PFSK-1 (cell line): ENCODE results near the gene FOXN3.

Source experiments
- FOXP2 ChIP-seq: optimal IDR thresholded peaks from 2 replicates; pipeline ENCODE3; 2011; ENCODE audit warnings: borderline replicate concordance, control low read depth, inconsistent platforms; ENCODE audit not compliant: insufficient read depth; ENCODE audit errors: extremely low read length, extremely low read depth
- POLR2AphosphoS5 ChIP-seq: IDR thresholded peaks from 2 replicates; pipeline ENCODE4 v1.6.1; 2012; ENCODE audit warnings: low read depth, mild to moderate bottlenecking, control low read depth, low read length, moderate library complexity
- REST ChIP-seq, 2 experiments: IDR thresholded peaks; 2 replicates each; pipeline versions ENCODE4 v1.6.1 to v1.8.0; 2011 to 2012; ENCODE audit warnings: low read depth in 2 of 2, low read length in 2 of 2, control low read depth in 1 of 2, inconsistent platforms in 1 of 2, mild to moderate bottlenecking in 1 of 2, moderate library complexity in 1 of 2; ENCODE audit not compliant: insufficient read depth in 1 of 2
- SIN3A ChIP-seq: IDR thresholded peaks from 2 replicates; pipeline ENCODE4 v1.6.1; 2012; ENCODE audit warnings: mild to moderate bottlenecking, low read length, moderate library complexity, borderline replicate concordance; ENCODE audit not compliant: insufficient read depth
- TAF1 ChIP-seq: IDR thresholded peaks from 2 replicates; pipeline ENCODE4 v1.6.1; 2012; ENCODE audit warnings: low read length, control low read depth, borderline replicate concordance; ENCODE audit not compliant: insufficient read depth

FOXN3 gene

DNA sequence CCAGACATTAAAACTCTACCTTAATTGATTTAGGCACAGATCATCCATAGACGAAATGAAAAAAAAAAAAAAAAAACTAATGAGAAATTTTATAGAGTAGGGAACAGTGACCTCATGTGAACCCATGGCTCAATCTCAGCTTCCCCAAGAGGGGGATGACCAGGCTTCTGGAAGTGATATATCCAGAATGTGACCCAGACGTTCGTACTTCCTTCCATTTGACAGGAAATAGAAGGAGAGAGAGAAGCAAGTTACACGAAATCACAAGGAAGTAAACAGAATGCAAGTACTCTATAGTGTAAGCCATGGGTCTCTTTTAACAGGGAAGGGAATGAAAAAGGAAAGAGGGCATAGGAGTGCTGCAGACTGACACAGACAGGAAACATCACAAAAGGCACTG, 10.1 kb downstream of the FOXN3 start:
- TF ChIP-seq REST (IDR thresholded peaks at IDR 0.05; ENCODE audit: insufficient read depth in 1 of 2, low read depth in 2 of 2, low read length in 2 of 2): no peak
- TF ChIP-seq POLR2AphosphoS5: no peak
- TF ChIP-seq FOXP2: no peak
- TF ChIP-seq SIN3A: no peak
- TF ChIP-seq TAF1: no peak

DNA sequence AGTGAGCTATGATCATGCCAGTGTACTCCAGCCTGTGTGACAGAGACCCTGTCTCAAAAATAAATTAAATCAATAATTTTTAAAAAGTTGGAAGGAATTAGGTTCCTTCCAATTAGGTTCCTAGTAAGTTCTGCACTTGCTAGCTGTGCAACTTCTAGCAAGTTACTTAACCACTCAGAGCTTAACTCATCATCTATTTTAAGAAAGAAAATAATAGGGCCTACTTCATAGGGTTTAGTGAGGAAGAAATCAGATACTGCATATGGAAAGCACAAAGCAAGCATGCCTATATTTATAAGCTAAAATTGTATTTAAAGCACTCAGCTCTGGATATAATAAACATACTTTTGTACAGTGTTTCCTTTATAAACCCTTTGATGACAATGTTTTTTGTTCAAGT, 10.7 kb downstream of the FOXN3 start:
- TF ChIP-seq POLR2AphosphoS5 (no peak), SIN3A (no peak), REST (IDR thresholded peaks at IDR 0.05; ENCODE audit: insufficient read depth in 1 of 2, low read depth in 2 of 2, low read length in 2 of 2) (no peak), TAF1 (no peak), FOXP2 (no peak)

DNA sequence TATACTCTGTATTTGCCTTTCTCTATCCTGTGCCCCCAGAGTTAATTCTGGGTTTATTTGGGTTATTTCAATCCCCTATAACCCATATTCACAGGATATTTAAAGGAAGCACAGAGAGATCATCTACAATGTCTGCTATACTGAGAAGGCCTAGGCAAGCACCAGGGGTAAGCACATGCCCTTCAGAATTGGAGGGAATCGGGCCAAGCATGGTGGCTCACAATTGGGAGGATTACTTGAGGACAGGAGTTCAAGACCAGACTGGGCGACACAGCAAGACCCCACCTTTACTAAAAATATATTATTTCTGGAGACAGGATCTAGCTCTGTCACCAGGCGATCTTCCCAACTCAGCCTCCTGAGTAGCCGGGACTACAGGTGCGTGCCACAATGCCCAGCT, 11.3 kb downstream of the FOXN3 start:
- TF ChIP-seq REST (IDR thresholded peaks at IDR 0.05; ENCODE audit: insufficient read depth in 1 of 2, low read depth in 2 of 2, low read length in 2 of 2) (no peak), FOXP2 (no peak), POLR2AphosphoS5 (no peak), TAF1 (no peak), SIN3A (no peak)

DNA sequence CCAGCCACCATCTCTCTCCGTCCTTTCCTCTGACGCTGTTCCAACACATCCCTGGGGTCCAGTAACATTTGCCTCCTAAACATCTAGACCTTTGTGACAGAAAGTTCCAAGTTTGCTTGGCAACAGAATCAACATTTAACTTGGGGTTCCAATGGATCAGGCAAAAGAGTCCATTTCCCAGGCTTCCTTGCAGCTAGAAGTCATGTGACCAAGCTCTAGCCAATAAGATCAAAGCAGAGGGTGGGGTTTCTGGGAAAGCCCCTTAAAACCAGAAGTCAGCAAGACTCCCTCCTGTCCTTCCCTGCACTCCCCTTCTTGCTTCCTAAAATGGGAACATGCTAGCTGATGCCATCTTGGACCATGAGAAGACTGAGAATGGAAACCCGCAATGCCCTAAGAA, 14.7 kb downstream of the FOXN3 start:
- no peak for TF ChIP-seq FOXP2
- TF ChIP-seq POLR2AphosphoS5: no peak
- TF ChIP-seq TAF1: no peak
- TF ChIP-seq REST (IDR thresholded peaks at IDR 0.05; ENCODE audit: insufficient read depth in 1 of 2, low read depth in 2 of 2, low read length in 2 of 2): no peak
- no peak for TF ChIP-seq SIN3A

- TF ChIP-seq POLR2AphosphoS5 (no peak), SIN3A (no peak), TAF1 (no peak), FOXP2 (no peak)
These were observed 15.3 kb downstream of the FOXN3 start for GRCh38 chr14:89401761-89402160.

- TF ChIP-seq POLR2AphosphoS5 (no peak), FOXP2 (no peak), REST (IDR thresholded peaks at IDR 0.05; ENCODE audit: insufficient read depth in 1 of 2, low read depth in 2 of 2, low read length in 2 of 2) (no peak), SIN3A (no peak), TAF1 (no peak)
These were observed 15.8 kb downstream of the FOXN3 start for GRCh38 chr14:89401241-89401640.
